ES-I3 (cell line): ENCODE measurements around the gene TMEM132D.

Source experiments
- H3K36me3 ChIP-seq: 2 replicates; pipeline ENCODE4 v1.6.1; 2013; ENCODE audit warnings: mild to moderate bottlenecking, low read length, control low read depth, moderate library complexity; ENCODE audit not compliant: insufficient read depth
- H3K4me1 ChIP-seq: 2 replicates; pipeline ENCODE4 v1.6.1; 2013; ENCODE audit warnings: mild to moderate bottlenecking, control low read depth, low read length; ENCODE audit not compliant: insufficient read depth
- H3K9ac ChIP-seq: 2 replicates; pipeline ENCODE4 v1.6.1; 2013; ENCODE audit warnings: low read depth, mild to moderate bottlenecking, low read length, moderate library complexity
- H3K9me3 ChIP-seq: 2 replicates; pipeline ENCODE4 v1.6.1; 2013; ENCODE audit warnings: mild to moderate bottlenecking, low read length, moderate library complexity; ENCODE audit not compliant: control insufficient read depth, insufficient read depth

Gene TMEM132D

DNA sequence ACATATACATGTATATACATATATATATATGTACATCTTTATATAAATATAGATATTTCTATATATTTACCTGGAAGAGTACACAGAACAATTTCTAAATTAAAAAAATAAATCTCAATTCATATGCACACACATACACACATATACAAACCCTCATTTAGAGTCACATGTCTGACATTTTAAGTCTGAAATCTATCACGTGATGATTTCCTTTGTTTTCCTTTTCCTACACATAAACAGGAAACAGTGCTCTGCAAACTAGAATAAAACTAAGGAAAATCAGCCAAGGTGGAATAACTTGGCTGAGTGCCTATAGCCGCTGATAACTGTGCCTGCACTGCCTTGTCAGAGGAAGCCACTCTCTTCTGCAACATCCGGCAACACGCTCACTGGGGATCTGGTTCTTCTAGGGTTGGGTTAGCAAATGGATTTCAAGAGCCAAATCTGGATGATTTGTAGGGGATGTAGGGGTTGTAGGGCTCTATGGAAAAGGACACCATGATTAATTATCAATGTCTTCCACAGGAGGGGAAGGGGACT, 480.7 kb downstream of the TMEM132D start:
- Histone ChIP-seq H3K9me3 (no peaks in the 10 kb centered on the region), H3K36me3 (no peaks in the 10 kb centered on the region), H3K9ac (no peak overlapping the region), H3K4me1 (no peaks in the 10 kb centered on the region)

DNA sequence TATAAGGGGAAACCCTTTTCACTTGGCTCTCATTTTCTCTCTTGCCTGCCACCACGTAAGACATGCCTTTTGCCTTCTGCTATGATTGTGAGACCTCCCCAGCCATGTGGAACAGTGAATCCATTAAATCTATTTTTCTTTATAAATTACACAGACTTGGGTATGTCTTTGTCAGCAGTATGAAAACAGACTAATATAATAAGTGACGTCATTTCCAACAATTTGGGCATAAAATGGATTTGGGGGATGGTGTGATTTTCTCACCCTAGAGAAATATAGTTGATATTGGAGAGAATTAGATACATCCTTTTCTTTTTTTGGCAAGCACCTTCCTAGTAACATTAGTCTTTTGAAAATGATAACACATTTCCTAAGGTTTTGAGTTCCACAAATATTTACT, 490.5 kb downstream of the TMEM132D start:
- Histone ChIP-seq H3K36me3 (no peaks in the 10 kb centered on the region), H3K9ac (no peak overlapping the region), H3K4me1 (no peaks in the 10 kb centered on the region), H3K9me3 (no peaks in the 10 kb centered on the region)

DNA sequence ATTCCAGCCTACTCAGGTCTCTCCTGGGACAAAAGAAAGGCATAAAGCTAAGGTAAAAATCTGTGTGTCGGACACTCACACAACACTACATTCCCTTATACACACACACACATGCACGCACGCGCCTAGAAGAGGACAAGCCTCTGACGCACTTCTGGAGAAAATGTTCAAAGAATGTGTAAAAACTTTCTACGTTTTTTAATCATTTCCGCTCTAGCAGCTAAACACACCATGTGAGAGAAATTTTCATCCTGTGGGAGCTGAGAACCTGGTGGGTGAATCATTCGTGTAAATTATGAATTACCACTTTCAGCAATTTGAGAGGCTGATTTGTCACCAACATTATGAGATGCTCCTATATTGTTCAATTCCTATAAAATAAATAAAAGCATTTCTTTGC, 494.5 kb downstream of the TMEM132D start:
- Histone ChIP-seq H3K9me3 (no peaks in the 10 kb centered on the region), H3K36me3 (no peaks in the 10 kb centered on the region), H3K4me1 (no peaks in the 10 kb centered on the region), H3K9ac (no peak overlapping the region)

DNA sequence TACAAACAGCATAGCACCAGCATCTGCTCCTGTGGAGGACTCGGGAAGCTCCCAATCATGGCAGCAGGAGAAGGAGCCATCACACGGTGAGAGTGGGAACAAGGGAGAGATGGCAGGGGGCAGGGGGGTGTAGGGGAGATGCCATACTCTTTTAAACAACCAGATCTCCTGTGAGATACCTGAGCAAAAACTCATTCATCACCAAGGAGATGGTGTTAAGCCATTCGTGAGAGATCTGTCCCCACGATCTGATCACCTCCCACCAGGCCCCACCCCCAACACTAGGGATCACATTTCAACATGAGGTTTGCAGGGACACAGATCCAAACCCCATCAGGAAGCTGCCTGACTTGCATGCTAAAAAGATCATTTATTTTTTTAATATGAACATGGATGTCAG, 499.3 kb downstream of the TMEM132D start:
- Histone ChIP-seq H3K9ac (no peak overlapping the region), H3K36me3 (no peaks in the 10 kb centered on the region), H3K4me1 (no peaks in the 10 kb centered on the region), H3K9me3 (no peaks in the 10 kb centered on the region)

DNA sequence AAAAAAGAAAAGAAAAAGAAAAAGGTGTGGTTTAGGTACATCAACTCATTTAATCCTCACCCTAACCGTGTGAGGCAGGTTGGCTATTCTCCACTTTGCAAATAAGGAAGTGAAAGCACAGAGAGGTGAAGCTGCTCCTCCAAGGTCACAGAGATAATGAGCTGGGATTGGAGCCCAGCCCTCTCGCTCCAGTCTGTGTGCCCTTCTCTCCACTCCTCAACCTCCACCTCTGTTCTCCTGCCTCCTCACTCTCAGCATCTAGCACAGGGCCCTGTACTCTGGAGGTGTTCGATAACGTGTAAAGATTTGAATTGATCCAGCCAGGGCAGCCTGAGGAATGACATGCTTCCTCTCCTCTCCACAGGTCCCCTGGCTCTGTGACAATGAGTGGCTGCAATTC, 502.3 kb downstream of the TMEM132D start:
- no peaks in the 10 kb centered on the region for H3K9me3 ChIP-seq
- no peak overlapping the region for H3K9ac ChIP-seq
- H3K4me1 ChIP-seq = no peaks in the 10 kb centered on the region
- no peaks in the 10 kb centered on the region for H3K36me3 ChIP-seq

DNA sequence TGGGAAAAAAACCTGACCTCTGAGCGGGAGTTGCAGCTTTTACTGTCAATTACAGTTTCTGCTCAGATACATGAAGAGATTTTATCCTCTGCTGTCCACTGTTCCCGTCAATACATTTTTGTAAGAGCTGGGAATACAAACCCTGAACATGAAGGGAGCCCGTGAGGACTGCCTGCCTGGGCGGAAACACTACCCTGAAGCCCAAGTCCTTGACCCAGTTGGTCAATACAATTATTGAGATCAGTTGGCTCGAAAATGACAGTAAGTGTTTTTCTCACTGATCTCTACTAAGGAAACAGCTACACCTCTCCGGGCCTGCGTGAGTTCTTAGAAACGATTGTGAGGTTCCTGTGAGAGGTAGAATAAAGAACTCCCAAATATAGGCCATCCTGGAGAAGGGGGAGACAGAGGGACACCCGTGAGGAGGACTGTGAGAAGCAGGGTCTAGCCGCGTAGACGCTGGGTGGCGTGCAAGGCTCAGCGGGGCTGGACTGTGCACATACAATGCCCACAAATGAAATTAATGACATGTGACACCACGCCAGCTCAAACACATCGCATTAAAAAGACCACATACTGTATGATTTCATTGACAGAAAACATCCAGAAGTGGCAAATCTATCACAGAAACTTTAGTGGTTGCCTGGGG, 509.5 kb downstream of the TMEM132D start:
- H3K4me1 ChIP-seq = no peaks in the 10 kb centered on the region
- no peak overlapping the region for H3K9ac ChIP-seq
- no peaks in the 10 kb centered on the region for H3K36me3 ChIP-seq
- H3K9me3 ChIP-seq = no peaks in the 10 kb centered on the region

DNA sequence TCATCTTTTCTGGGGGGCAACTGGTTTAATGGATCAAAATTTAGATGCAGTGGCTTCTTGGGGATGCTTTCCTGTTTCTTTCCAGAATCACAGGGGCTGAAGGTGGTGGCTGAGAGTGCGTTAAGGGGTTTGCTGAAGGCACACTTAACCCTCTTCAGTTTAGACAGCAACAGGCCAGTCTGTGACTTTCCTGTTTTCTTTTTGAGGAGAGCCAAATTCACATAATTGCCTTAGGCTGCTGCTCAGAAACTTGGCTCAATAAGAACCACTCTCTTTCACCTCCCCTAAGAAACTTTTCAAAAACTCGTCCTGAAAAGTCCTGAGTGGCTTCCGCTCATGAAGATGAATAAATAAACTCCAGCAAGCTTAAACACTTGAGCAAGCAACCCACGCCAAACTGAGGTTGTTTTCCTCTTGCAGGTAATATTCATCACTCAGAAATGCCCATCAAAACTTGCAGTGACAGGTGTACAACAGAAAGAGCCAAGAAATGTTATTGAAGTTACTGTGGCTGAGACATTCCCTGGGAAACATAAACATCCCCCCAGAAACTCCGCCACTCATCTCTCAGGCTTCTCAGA, 510.4 kb downstream of the TMEM132D start:
- H3K36me3 ChIP-seq = no peaks in the 10 kb centered on the region
- no peak overlapping the region for H3K9ac ChIP-seq
- H3K4me1 ChIP-seq = no peaks in the 10 kb centered on the region
- H3K9me3 ChIP-seq = no peaks in the 10 kb centered on the region

DNA sequence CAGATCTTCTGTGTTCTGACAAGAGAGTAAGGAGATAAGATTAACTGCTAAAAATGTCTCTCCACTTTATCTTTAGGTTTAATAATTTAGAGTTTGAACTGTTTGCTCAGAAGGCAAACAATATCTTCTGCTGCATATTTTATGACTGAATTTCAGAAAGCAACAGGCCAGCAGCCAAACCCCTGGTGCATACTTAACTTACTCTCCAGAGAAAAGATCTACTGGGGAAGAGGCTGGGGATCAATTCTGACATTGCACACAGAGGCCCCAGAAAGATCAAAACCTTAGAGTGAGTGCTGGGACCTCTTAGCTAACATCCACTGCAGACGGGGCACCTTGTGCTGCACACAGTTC, 518.2 kb downstream of the TMEM132D start:
- Histone ChIP-seq H3K9me3 (no peaks in the 10 kb centered on the region), H3K36me3 (no peaks in the 10 kb centered on the region), H3K4me1 (no peaks in the 10 kb centered on the region), H3K9ac (no peak overlapping the region)

DNA sequence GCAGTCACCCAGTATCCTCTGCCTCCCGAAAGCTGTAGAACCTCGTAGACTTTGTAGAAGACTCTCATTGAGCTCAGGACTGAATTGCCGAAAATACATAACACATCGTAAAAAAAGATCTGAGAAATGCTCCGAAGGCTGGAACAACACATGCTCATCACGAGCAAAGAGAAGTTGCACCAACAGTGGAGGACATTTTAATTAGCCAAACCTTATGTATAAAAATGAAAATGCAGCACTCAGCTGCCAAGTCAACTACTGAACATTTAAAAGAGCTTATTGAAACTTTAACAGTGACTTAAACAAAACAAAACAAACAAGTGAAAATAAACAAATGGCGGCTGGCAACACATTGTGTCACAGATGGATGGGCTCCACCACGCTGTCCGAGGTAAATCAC, 519.9 kb downstream of the TMEM132D start:
- Histone ChIP-seq H3K9me3 (no peaks in the 10 kb centered on the region), H3K4me1 (no peaks in the 10 kb centered on the region), H3K36me3 (no peaks in the 10 kb centered on the region), H3K9ac (no peak overlapping the region)

DNA sequence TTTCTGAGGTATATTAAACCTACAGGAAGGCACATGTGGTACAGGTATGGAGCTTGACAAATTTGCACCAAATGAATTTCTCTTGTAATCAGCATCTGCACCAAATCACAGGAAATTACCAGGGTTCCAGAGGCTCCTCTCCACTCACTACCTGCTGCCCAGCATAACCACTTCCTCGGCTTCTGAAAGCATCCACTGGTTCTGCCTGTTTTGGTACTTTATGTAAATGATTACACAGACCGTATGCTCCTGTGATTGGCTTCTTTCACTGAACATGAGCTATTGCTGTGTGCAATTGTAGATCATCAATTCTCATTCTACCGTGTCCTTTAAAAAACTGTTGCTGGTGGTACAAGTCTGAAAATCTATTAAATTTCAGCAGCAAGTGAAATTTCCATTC, 522.1 kb downstream of the TMEM132D start:
- H3K36me3 ChIP-seq = no peaks in the 10 kb centered on the region
- H3K4me1 ChIP-seq = no peaks in the 10 kb centered on the region
- no peak overlapping the region for H3K9ac ChIP-seq
- no peaks in the 10 kb centered on the region for H3K9me3 ChIP-seq

DNA sequence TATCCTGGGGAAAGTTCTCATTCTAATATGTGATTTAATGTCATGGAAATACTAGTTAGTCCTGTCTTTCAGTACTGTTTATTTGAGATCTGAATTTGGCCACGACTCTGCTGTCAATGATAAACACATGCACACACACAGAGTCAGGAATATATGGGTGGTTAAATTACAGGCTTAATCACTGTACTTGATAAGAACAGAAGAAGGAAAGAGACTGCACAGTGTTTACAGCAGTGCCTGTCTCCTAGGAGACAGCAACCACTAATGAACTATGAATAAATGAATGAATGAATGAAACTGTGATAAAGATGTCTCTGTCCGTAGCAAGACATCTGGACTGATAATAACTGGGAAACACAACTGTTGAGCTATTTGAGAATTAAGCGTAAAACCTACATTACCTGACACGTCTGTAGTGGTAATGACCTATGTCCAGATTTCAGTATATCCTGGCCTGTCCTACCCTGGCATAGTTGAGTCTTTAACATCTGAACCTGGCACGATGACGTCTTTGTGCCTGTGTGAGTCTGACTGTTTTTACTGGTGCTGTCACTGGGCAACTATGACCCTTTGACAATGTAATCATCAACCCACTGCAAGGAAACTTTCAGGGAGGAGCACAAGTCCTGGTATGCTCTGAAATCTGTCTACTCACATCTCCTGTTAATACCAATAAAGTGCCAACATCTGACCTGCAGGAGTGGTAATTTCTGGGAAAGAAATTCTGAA, 524.6 kb downstream of the TMEM132D start:
- Histone ChIP-seq H3K9me3 (no peaks in the 10 kb centered on the region), H3K36me3 (no peaks in the 10 kb centered on the region), H3K4me1 (no peaks in the 10 kb centered on the region; the same call in 1 of the 2 replicates), H3K9ac (no peak overlapping the region)

DNA sequence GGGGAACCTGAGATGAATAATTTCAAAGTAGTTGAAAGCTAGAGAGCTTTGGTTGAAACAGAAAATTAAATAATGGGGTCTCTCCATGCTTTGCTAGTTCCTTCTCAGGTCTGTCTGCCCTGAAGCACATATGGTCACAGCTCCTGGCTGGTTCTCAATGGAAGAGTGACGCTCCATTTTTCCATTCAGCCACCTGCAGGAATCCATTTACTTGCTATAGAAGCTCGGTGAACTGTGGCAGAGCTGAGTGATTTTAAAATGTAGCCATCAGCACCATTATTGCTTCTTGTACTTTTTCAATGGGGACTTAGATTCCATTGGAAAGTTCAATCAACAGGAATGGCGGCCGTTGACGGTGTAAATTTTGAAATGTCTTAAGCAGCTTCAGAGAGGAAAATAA, 525.3 kb downstream of the TMEM132D start:
- Histone ChIP-seq H3K4me1 (no peaks in the 10 kb centered on the region; the same call in 1 of the 2 replicates), H3K9me3 (no peaks in the 10 kb centered on the region), H3K36me3 (no peaks in the 10 kb centered on the region), H3K9ac (no peak overlapping the region)

DNA sequence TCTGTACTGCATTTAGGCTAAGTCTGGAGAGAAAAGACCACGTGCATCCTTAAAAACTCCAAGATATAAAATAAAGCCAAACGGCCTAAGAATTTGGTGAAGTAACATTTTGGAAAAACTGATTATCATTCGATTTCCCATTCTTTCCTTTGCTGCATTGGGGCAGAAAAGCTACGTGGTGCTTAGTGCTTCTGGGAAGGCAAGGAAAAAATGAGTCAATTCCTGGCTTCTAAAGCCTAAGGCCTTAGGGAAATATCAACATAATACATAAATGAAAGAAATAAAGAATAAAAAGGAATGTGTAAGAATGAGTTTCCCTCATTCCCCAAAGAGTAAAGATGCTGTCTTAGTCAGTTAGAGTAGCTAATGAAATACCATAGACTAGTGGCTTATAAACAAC, 530.1 kb downstream of the TMEM132D start:
- Histone ChIP-seq H3K9me3 (no peaks in the 10 kb centered on the region), H3K4me1 (no peaks in the 10 kb centered on the region; the same call in 1 of the 2 replicates), H3K9ac (no peak overlapping the region), H3K36me3 (no peaks in the 10 kb centered on the region)

DNA sequence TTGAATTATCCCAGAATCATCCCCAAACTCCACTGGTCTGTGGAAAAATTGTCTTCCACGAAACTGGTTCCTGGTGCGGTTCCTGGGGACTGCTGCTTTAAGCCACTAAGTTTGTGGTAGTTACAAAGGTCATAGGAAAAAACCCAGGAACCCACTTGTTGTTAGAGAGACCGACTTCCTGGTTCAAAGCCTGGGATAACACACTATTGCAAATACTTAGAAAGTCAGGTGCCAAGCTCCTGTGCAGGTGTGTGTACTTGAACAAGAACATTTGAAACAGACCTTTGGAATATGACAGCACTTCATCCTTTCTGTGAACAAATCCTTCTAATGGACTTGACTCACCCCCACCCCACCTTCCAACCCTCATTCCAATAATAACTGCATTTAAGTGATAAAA, 530.9 kb downstream of the TMEM132D start:
- H3K9ac ChIP-seq = no peak overlapping the region
- no peaks in the 10 kb centered on the region for H3K9me3 ChIP-seq
- H3K36me3 ChIP-seq = no peaks in the 10 kb centered on the region
- H3K4me1 ChIP-seq = no peaks in the 10 kb centered on the region; the same call in 1 of the 2 replicates

DNA sequence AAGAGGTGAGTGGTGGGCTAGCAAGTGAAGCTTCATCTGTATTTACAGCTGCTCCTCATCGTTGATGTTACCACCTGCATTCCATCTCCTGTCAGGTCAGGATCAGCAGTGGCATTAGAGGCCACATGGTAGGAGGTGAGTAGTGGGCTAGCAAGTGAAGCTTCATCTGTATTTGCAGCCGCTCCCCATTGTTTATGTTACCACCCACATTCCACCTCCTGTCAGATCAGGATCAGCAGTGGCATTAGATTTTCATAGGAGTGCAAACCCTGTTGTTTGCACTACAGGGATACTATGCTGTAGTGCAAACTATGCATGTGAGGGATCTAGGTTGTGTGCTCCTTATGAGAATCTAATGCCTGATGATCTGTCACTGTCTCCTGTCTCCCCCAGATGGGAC, 531.5 kb downstream of the TMEM132D start:
- H3K4me1 ChIP-seq = no peaks in the 10 kb centered on the region; the same call in 1 of the 2 replicates
- H3K36me3 ChIP-seq = no peaks in the 10 kb centered on the region
- H3K9ac ChIP-seq = no peak overlapping the region
- no peaks in the 10 kb centered on the region for H3K9me3 ChIP-seq
